Neuronal stem cell (in vitro differentiated cells): ENCODE measurements around the gene NAV2.
A peak's percentile ranks its signal among the peaks of the same experiment; 100 is the strongest.

Experiments used
- DNase-seq: peaks from one replicate; pipeline ENCODE4 v3.0.0-alpha.2; 2013; ENCODE audit warnings: low spot score
- H2AFZ ChIP-seq: one replicate; pipeline ENCODE4 v1.6.1; 2013; ENCODE audit warnings: mild to moderate bottlenecking, low read length, inconsistent platforms
- H2AK5ac ChIP-seq: 2 replicates; pipeline ENCODE4 v1.6.1; 2013; ENCODE audit warnings: low read depth, mild to moderate bottlenecking, inconsistent platforms, low read length, moderate library complexity, mixed read lengths
- H2BK120ac ChIP-seq: 2 replicates; pipeline ENCODE4 v1.6.1; 2013; ENCODE audit warnings: low read depth, mild to moderate bottlenecking, inconsistent platforms, low read length, moderate library complexity, mixed read lengths
- H2BK12ac ChIP-seq: one replicate; pipeline ENCODE4 v1.6.1; 2013; ENCODE audit warnings: low read length, inconsistent platforms
- H2BK15ac ChIP-seq: 2 replicates; pipeline ENCODE4 v1.6.1; 2013; ENCODE audit warnings: mild to moderate bottlenecking, low read length, inconsistent platforms, mixed read lengths
- H2BK5ac ChIP-seq: one replicate; pipeline ENCODE4 v1.6.1; 2013; ENCODE audit warnings: inconsistent platforms, mild to moderate bottlenecking, low read length, moderate library complexity
- H3K14ac ChIP-seq: one replicate; pipeline ENCODE4 v1.6.1; 2013; ENCODE audit warnings: low read length, inconsistent platforms
- H3K18ac ChIP-seq: 2 replicates; pipeline ENCODE4 v1.6.1; 2013; ENCODE audit warnings: low read length, inconsistent platforms
- H3K23ac ChIP-seq: 2 replicates; pipeline ENCODE4 v1.6.1; 2013; ENCODE audit warnings: low read depth, mild to moderate bottlenecking, mixed read lengths, low read length, inconsistent platforms; ENCODE audit not compliant: poor library complexity
- H3K27ac ChIP-seq: replicated peaks from 3 replicates; pipeline ENCODE4 v1.5.1; 2013; ENCODE audit warnings: low read length, inconsistent platforms
- H3K27me3 ChIP-seq, 3 experiments: 2 replicates each; pipeline ENCODE4 v1.6.1; 2013; ENCODE audit warnings: low read length in 3 of 3, mild to moderate bottlenecking in 2 of 3, inconsistent platforms in 1 of 3, low read depth in 1 of 3, mixed read lengths in 1 of 3, moderate library complexity in 1 of 3; ENCODE audit not compliant: control insufficient read depth in 3 of 3, insufficient read depth in 3 of 3
- H3K36me3 ChIP-seq, 2 donors: replicated peaks in 1 of 2; 2 replicates each; pipeline ENCODE4 v1.6.1; 2013; ENCODE audit warnings: low read length in 2 of 2; ENCODE audit not compliant: control insufficient read depth in 2 of 2, insufficient read depth in 2 of 2
- H3K4ac ChIP-seq: 2 replicates; pipeline ENCODE4 v1.6.1; 2013; ENCODE audit warnings: inconsistent platforms, mild to moderate bottlenecking, low read length, moderate library complexity
- H3K4me1 ChIP-seq, 2 donors: 1 replicate in 1 of 2; 2 replicates in 1 of 2; pipeline ENCODE4 v1.6.1; 2013; ENCODE audit warnings: low read length in 2 of 2, low read depth in 1 of 2; ENCODE audit not compliant: control insufficient read depth in 2 of 2, insufficient read depth in 1 of 2
- H3K4me2 ChIP-seq: one replicate; pipeline ENCODE4 v1.6.1; 2013; ENCODE audit warnings: mild to moderate bottlenecking, low read length, inconsistent platforms; ENCODE audit not compliant: insufficient read depth, poor library complexity, severe bottlenecking
- H3K4me3 ChIP-seq, 2 donors: 2 replicates each; pipeline ENCODE4 v1.5.1; 2013; ENCODE audit warnings: low read length in 2 of 2, mild to moderate bottlenecking in 2 of 2, inconsistent platforms in 1 of 2, moderate library complexity in 1 of 2
- H3K79me1 ChIP-seq: one replicate; pipeline ENCODE4 v1.6.1; 2013; ENCODE audit warnings: low read depth, mild to moderate bottlenecking, inconsistent platforms, low read length, moderate library complexity
- H3K9ac ChIP-seq: one replicate; pipeline ENCODE4 v1.6.1; 2013; ENCODE audit warnings: mild to moderate bottlenecking, low read depth, low read length, inconsistent platforms; ENCODE audit not compliant: poor library complexity
- H3K9me3 ChIP-seq, 2 donors: replicated peaks in 1 of 2; 2 replicates each; pipeline versions ENCODE3 to v1.6.1; 2013; ENCODE audit warnings: low read length in 2 of 2, mild to moderate bottlenecking in 2 of 2, inconsistent platforms in 1 of 2, low read depth in 1 of 2, mixed read lengths in 1 of 2, moderate library complexity in 1 of 2; ENCODE audit not compliant: control insufficient read depth in 2 of 2, insufficient read depth in 1 of 2
- H4K8ac ChIP-seq: one replicate; pipeline ENCODE4 v1.6.1; 2013; ENCODE audit warnings: low read depth, mild to moderate bottlenecking, inconsistent platforms, low read length, moderate library complexity
- H4K91ac ChIP-seq: one replicate; pipeline ENCODE4 v1.6.1; 2013; ENCODE audit warnings: low read length, low read depth, mild to moderate bottlenecking, inconsistent platforms; ENCODE audit not compliant: poor library complexity
- WGBS, 2 donors: extraction: QIAGEN DNeasy Blood & Tissue Kit; methylation state at CpG; one replicate each; pipeline ENCODE4 v1.1.7; 2013; ENCODE audit warnings: missing lambda C conversion rate in 2 of 2, mixed read lengths in 1 of 2; ENCODE audit not compliant: insufficient read length in 2 of 2, insufficient replicate concordance in 1 of 2; ENCODE audit errors: extremely low coverage in 2 of 2; 5-methylcytosine and 5-hydroxymethylcytosine counted together

Gene NAV2

DNA sequence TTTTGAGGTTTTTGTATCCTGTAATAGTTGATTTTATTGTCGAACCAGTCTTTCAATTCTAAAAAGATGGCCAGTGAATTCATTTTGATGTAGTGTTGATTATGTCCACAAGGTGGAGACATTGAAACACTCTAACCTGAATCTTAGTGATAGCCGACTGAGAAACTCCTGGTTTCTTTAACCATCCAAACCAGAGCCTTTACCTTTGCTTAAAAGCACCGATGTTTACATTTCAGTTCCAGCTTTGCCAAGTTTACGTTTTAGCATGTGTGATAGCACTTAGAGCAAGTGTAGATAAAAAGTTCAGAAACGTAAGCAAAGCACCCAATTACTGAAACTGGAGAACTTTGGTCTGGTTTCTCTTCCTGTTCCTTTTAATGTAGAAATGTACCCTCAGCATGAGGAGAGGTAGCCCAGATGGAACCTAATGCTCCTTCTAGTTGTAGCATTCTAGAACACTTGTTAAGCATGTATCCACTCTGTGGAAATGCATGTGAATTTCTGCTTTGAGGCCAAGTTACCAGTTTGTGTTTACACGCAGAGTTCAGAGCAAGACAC, 239.0 kb downstream of the NAV2 start:
- no peak overlapping the region for H2BK12ac ChIP-seq
- H3K14ac ChIP-seq: no peak overlapping the region
- H3K27me3 ChIP-seq: no peaks in the 10 kb centered on the region
- H3K4ac ChIP-seq: no peak overlapping the region
- H2AFZ ChIP-seq: no peak overlapping the region
- peak; percentile 65 for DNase-seq
- H2BK120ac ChIP-seq: no peak overlapping the region
- H3K36me3 ChIP-seq: peaks cover 6 to 32% of the 10 kb centered on the region in 2 donors
- no peak overlapping the region for H2BK15ac ChIP-seq
- no peak overlapping the region for H3K23ac ChIP-seq
- no peak overlapping the region for H2AK5ac ChIP-seq
- H3K4me2 ChIP-seq: no peak overlapping the region
- no peak overlapping the region for H3K9ac ChIP-seq
- no peak overlapping the region for H3K4me3 ChIP-seq
- H3K79me1 ChIP-seq: no peaks in the 10 kb centered on the region
- H3K9me3 ChIP-seq: no peaks in the 10 kb centered on the region
- H4K91ac ChIP-seq: no peak overlapping the region
- H3K18ac ChIP-seq: no peak overlapping the region
- H3K27ac ChIP-seq: no peak overlapping the region
- WGBS, 2 donors: no CpG with 5 or more reads among the region's 6 CpGs
- H2BK5ac ChIP-seq: no peak overlapping the region
- H3K4me1 ChIP-seq: peaks cover 2 to 7% of the 10 kb centered on the region in 2 donors
- H4K8ac ChIP-seq: no peak overlapping the region

DNA sequence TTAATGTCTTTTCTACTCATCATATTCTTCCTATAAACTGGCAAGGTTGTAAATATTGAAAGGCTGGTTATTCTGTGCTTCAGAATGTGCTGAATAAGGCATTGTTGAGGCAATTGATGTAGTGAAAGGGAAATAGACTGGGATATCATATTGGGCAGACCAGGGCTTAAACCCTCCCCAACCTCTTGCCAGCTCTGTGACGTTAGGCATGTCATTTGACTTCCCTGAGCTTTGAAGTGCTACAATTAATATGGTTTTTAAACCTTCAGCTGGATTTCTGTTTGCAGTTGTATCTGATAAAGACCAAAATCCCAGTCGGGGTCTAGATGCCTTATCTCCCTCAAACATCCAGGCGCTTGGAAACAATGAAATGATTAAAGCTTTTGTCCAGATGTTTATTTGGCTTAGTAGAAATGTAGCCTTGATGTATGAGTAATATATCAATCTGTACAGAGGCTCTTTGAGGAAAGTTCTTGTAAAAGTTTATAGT, 239.5 kb downstream of the NAV2 start:
- no peaks in the 10 kb centered on the region for H3K9me3 ChIP-seq
- no CpG with 5 or more reads among the region's 3 CpGs for WGBS, 2 donors
- no peaks in the 10 kb centered on the region for H3K27me3 ChIP-seq
- H3K9ac ChIP-seq: no peak overlapping the region
- H3K14ac ChIP-seq: no peak overlapping the region
- H4K91ac ChIP-seq: no peak overlapping the region
- peaks cover 2 to 7% of the 10 kb centered on the region in 2 donors for H3K4me1 ChIP-seq
- H3K18ac ChIP-seq: no peak overlapping the region
- no peak overlapping the region for H3K4me2 ChIP-seq
- H3K36me3 ChIP-seq: peaks cover 6 to 27% of the 10 kb centered on the region in 2 donors
- no peak for DNase-seq
- H3K79me1 ChIP-seq: no peaks in the 10 kb centered on the region
- no peak overlapping the region for H4K8ac ChIP-seq
- no peak overlapping the region for H3K4ac ChIP-seq
- H2AK5ac ChIP-seq: no peak overlapping the region
- H2BK15ac ChIP-seq: no peak overlapping the region
- no peak overlapping the region for H3K4me3 ChIP-seq
- no peak overlapping the region for H3K27ac ChIP-seq
- no peak overlapping the region for H2AFZ ChIP-seq
- no peak overlapping the region for H2BK12ac ChIP-seq
- H3K23ac ChIP-seq: no peak overlapping the region
- H2BK120ac ChIP-seq: no peak overlapping the region
- no peak overlapping the region for H2BK5ac ChIP-seq

DNA sequence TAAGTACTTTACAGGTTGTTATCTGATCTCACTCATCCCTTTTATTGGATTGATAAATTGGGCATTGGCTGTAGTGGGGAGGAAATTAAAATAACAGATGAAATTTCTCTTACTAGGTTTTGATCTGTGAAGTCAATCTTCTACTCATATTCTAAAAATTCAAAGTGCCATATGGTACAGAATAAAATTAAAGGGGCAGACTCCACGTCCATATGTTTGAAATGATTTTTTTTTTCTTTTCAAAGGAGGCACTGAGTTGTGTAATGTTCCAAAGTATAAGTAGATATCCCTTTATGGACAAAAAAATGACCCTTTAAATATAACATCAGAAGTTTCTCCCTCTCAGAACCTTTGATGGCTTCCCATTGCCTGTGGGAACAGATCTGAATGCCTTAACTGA, 240.3 kb downstream of the NAV2 start:
- no peak overlapping the region for H2BK120ac ChIP-seq
- no peak overlapping the region for H3K9ac ChIP-seq
- DNase-seq: no peak
- H2BK12ac ChIP-seq: no peak overlapping the region
- H3K23ac ChIP-seq: no peak overlapping the region
- H3K4me1 ChIP-seq: peaks cover 2 to 7% of the 10 kb centered on the region in 2 donors
- peaks cover 6 to 20% of the 10 kb centered on the region in 2 donors for H3K36me3 ChIP-seq
- no peak overlapping the region for H3K4me3 ChIP-seq
- no peak overlapping the region for H3K27ac ChIP-seq
- no peak overlapping the region for H3K4ac ChIP-seq
- H3K9me3 ChIP-seq: no peaks in the 10 kb centered on the region
- no peak overlapping the region for H2AK5ac ChIP-seq
- no CpG with 5 or more reads among the region's 1 CpG for WGBS, 2 donors
- no peak overlapping the region for H2BK15ac ChIP-seq
- H4K91ac ChIP-seq: no peak overlapping the region
- H3K4me2 ChIP-seq: no peak overlapping the region
- no peaks in the 10 kb centered on the region for H3K79me1 ChIP-seq
- no peak overlapping the region for H4K8ac ChIP-seq
- H3K14ac ChIP-seq: no peak overlapping the region
- no peak overlapping the region for H3K18ac ChIP-seq
- no peaks in the 10 kb centered on the region for H3K27me3 ChIP-seq
- no peak overlapping the region for H2AFZ ChIP-seq
- no peak overlapping the region for H2BK5ac ChIP-seq

DNA sequence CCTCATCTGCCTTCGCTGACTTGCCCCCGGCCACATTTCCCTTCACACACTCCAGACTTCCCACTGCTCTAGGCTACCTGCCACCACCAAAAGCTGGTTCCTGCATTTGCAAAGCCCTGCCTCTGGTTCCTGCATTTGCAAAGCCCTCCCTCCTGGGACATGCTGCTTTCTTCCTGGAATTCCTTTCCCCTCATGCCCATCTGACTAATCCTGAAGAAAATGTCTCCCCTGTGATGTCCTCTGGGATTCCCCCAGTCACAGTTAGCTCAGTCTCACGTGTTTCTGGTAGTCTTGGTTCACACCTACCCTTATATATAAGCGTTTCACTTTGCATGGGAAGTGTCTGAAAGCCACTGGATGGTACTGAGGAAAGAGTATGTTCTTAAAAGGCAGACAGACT, 240.7 kb downstream of the NAV2 start:
- Histone ChIP-seq H4K91ac (no peak overlapping the region), H3K4me3 (no peak overlapping the region), H3K14ac (no peak overlapping the region), H3K9ac (no peak overlapping the region), H3K23ac (no peak overlapping the region), H3K4ac (no peak overlapping the region), H2BK5ac (no peak overlapping the region), H3K36me3 (peaks cover 6 to 20% of the 10 kb centered on the region in 2 donors), H3K18ac (no peak overlapping the region), H3K4me1 (peaks cover 2 to 7% of the 10 kb centered on the region in 2 donors), H3K4me2 (no peak overlapping the region), H3K9me3 (no peaks in the 10 kb centered on the region), H2BK15ac (no peak overlapping the region), H3K27ac (no peak overlapping the region), H4K8ac (no peak overlapping the region), H2BK12ac (no peak overlapping the region), H2BK120ac (no peak overlapping the region), H3K79me1 (no peaks in the 10 kb centered on the region), H2AK5ac (no peak overlapping the region), H2AFZ (no peak overlapping the region), H3K27me3 (no peaks in the 10 kb centered on the region)
- no peak for DNase-seq
- WGBS, 2 donors: no CpG with 5 or more reads among the region's 4 CpGs
